ENCODE data around the gene NCK2.

- no peak for TF ChIP-seq SUZ12 (IDR thresholded peaks at IDR 0.05; ENCODE audit: extremely low read depth, insufficient read depth, insufficient read length)
- TF ChIP-seq ZNF274 (IDR thresholded peaks at IDR 0.05; ENCODE audit: low read depth, low read length) = no peak
These were observed 3.5 kb upstream of the NCK2 start for GRCh38 chr2:105741174-105741573.
